Measurements from ENCODE around the gene NDC80.
"Not testable (repeated sequence)": the region's sequence is repeated elsewhere in the genome, so short reads cannot be mapped to it uniquely, and the experiment has no call there.

Gene NDC80

DNA sequence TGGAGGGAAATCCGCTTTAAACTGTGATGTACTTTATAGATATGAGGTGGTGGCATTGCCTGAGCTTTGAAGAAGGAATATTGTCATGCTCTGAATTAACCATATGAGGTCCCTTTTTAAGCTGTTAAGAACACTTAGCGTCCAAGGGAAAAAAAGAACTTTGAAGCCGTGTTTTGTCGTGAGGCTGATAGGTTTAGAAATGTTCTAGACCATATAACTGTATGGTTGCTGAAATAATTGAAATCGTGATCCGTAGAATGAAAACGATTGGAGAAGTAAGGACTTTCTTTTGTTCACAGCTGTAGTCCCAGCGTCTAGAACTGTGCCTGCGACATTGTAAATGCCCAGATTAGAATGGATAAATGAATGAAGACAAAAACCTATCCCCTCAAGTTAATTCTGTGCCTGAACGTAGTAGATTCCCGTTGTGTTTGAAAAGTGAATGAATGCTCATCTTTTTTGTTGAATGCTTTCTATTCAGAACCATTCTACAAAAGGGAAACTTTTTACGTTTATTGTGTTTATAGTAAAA is 85.7 kb downstream of the NDC80 start:
- H3K4me1 ChIP-seq (ENCODE audit: control insufficient read depth in 2 of 2, insufficient read depth in 1 of 2, low read depth in 1 of 2, low read length in 2 of 2): peaks cover 2% of the 10 kb centered on the region in 2 donors
- H3K23ac ChIP-seq (ENCODE audit: low read depth, low read length, poor library complexity): no peak overlapping the region
- no peak overlapping the region for H2BK12ac ChIP-seq (ENCODE audit: low read length)
- H3K79me1 ChIP-seq (ENCODE audit: low read depth, low read length): peaks cover 11% of the 10 kb centered on the region
- no peak overlapping the region for H3K18ac ChIP-seq (ENCODE audit: low read length)
- no peak for DNase-seq (ENCODE audit: low spot score)
- H3K27me3 ChIP-seq (ENCODE audit: control insufficient read depth in 3 of 3, insufficient read depth in 3 of 3, low read depth in 1 of 3, low read length in 3 of 3): peaks cover 0 to 12% (median 0%) of the 10 kb centered on the region in 3 experiments
- H2AFZ ChIP-seq (ENCODE audit: low read length): peak overlapping the region; percentile 97
- no peak overlapping the region for H3K14ac ChIP-seq (ENCODE audit: low read length)
- no peak overlapping the region for H2BK5ac ChIP-seq (ENCODE audit: low read length)
- peak overlapping the region; percentile 99 for H3K9ac ChIP-seq (ENCODE audit: low read depth, low read length, poor library complexity)
- no peak overlapping the region for H2BK15ac ChIP-seq (ENCODE audit: low read length)
- H2AK5ac ChIP-seq (ENCODE audit: low read depth, low read length): no peak overlapping the region
- peak overlapping the region; percentile 96 for H3K4me2 ChIP-seq (ENCODE audit: insufficient read depth, low read length, poor library complexity, severe bottlenecking)
- H3K4ac ChIP-seq (ENCODE audit: low read length): no peak overlapping the region
- H2BK120ac ChIP-seq (ENCODE audit: low read depth, low read length): no peak overlapping the region
- peaks cover 0 to 16% of the 10 kb centered on the region in 2 donors for H3K9me3 ChIP-seq (replicated peaks in 1 of 2; ENCODE audit: control insufficient read depth in 2 of 2, insufficient read depth in 1 of 2, low read depth in 1 of 2, low read length in 2 of 2)
- H4K8ac ChIP-seq (ENCODE audit: low read depth, low read length): no peak overlapping the region
- H3K36me3 ChIP-seq (replicated peaks in 1 of 2; ENCODE audit: control insufficient read depth in 2 of 2, insufficient read depth in 2 of 2, low read length in 2 of 2): peaks cover 0 to 33% of the 10 kb centered on the region in 2 donors
- peak overlapping the region; percentile 59 to 99 for H3K4me3 ChIP-seq (ENCODE audit: low read length in 2 of 2)
- H4K91ac ChIP-seq (ENCODE audit: low read depth, low read length, poor library complexity): no peak overlapping the region
- no CpG with 5 or more reads among the region's 12 CpGs for WGBS, 2 donors (ENCODE audit: extremely low coverage in 2 of 2, insufficient read length in 2 of 2, insufficient replicate concordance in 1 of 2)
- H3K27ac ChIP-seq (replicated peaks; ENCODE audit: low read length): no peak overlapping the region

GRCh38 chr18:2657788-2658458 is 86.6 kb downstream of the NDC80 start:
- Histone ChIP-seq H3K9me3 (replicated peaks in 1 of 2; ENCODE audit: control insufficient read depth in 2 of 2, insufficient read depth in 1 of 2, low read depth in 1 of 2, low read length in 2 of 2) (peaks cover 0 to 16% of the 10 kb centered on the region in 2 donors), H3K79me1 (ENCODE audit: low read depth, low read length) (peaks cover 11% of the 10 kb centered on the region), H2AFZ (ENCODE audit: low read length) (no peak overlapping the region), H4K8ac (ENCODE audit: low read depth, low read length) (no peak overlapping the region), H3K4me1 (ENCODE audit: control insufficient read depth in 2 of 2, insufficient read depth in 1 of 2, low read depth in 1 of 2, low read length in 2 of 2) (peaks cover 2% of the 10 kb centered on the region in 2 donors), H3K36me3 (replicated peaks in 1 of 2; ENCODE audit: control insufficient read depth in 2 of 2, insufficient read depth in 2 of 2, low read length in 2 of 2) (peaks cover 0 to 38% of the 10 kb centered on the region in 2 donors), H3K14ac (ENCODE audit: low read length) (no peak overlapping the region), H3K4me2 (ENCODE audit: insufficient read depth, low read length, poor library complexity, severe bottlenecking) (no peak overlapping the region), H3K27ac (replicated peaks; ENCODE audit: low read length) (no peak overlapping the region), H3K18ac (ENCODE audit: low read length) (no peak overlapping the region), H2BK12ac (ENCODE audit: low read length) (no peak overlapping the region), H2AK5ac (ENCODE audit: low read depth, low read length) (no peak overlapping the region), H2BK5ac (ENCODE audit: low read length) (no peak overlapping the region), H3K9ac (ENCODE audit: low read depth, low read length, poor library complexity) (no peak overlapping the region), H2BK15ac (ENCODE audit: low read length) (no peak overlapping the region), H2BK120ac (ENCODE audit: low read depth, low read length) (no peak overlapping the region), H3K27me3 (ENCODE audit: control insufficient read depth in 3 of 3, insufficient read depth in 3 of 3, low read depth in 1 of 3, low read length in 3 of 3) (peaks cover 0 to 11% (median 0%) of the 10 kb centered on the region in 3 experiments), H3K4ac (ENCODE audit: low read length) (no peak overlapping the region), H4K91ac (ENCODE audit: low read depth, low read length, poor library complexity) (no peak overlapping the region), H3K23ac (ENCODE audit: low read depth, low read length, poor library complexity) (no peak overlapping the region), H3K4me3 (ENCODE audit: low read length in 2 of 2) (peak overlapping the region in 1 of 2 donors; percentile 59)
- no peak for DNase-seq (ENCODE audit: low spot score)
- WGBS, 2 donors (ENCODE audit: extremely low coverage in 2 of 2, insufficient read length in 2 of 2, insufficient replicate concordance in 1 of 2): no CpG with 5 or more reads among the region's 12 CpGs

DNA sequence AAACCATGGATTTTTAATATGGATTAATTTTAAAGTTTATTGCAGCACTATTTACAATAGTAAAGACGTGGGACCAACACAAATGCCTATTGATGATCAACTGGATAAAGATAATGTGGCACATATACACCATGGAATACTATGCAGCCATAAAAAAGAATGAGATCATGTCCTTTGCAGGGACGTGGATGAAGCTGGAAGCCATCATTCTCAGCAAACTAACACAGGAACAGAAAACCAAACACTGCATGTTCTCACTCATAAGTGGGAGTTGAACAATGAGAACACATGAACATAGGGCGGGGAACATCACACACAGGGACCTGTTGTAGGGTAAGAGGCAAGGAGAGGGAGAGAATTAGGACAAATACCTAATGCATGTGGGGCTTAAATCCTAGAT is 89.5 kb downstream of the NDC80 start:
- not testable (repeated sequence) for H3K14ac ChIP-seq (ENCODE audit: low read length); H3K4me2 ChIP-seq (ENCODE audit: insufficient read depth, low read length, poor library complexity, severe bottlenecking); H2AK5ac ChIP-seq (ENCODE audit: low read depth, low read length); H3K18ac ChIP-seq (ENCODE audit: low read length); H4K91ac ChIP-seq (ENCODE audit: low read depth, low read length, poor library complexity); H2BK12ac ChIP-seq (ENCODE audit: low read length); H2AFZ ChIP-seq (ENCODE audit: low read length); H2BK15ac ChIP-seq (ENCODE audit: low read length); H3K4me1 ChIP-seq (ENCODE audit: control insufficient read depth in 2 of 2, insufficient read depth in 1 of 2, low read depth in 1 of 2, low read length in 2 of 2); H3K4me3 ChIP-seq (ENCODE audit: low read length in 2 of 2); H2BK5ac ChIP-seq (ENCODE audit: low read length); H3K27ac ChIP-seq (replicated peaks; ENCODE audit: low read length); H3K27me3 ChIP-seq (ENCODE audit: control insufficient read depth in 3 of 3, insufficient read depth in 3 of 3, low read depth in 1 of 3, low read length in 3 of 3); H3K9ac ChIP-seq (ENCODE audit: low read depth, low read length, poor library complexity); DNase-seq (ENCODE audit: low spot score); H2BK120ac ChIP-seq (ENCODE audit: low read depth, low read length); H4K8ac ChIP-seq (ENCODE audit: low read depth, low read length); H3K23ac ChIP-seq (ENCODE audit: low read depth, low read length, poor library complexity); H3K4ac ChIP-seq (ENCODE audit: low read length)
- Histone ChIP-seq H3K36me3 (replicated peaks in 1 of 2; ENCODE audit: control insufficient read depth in 2 of 2, insufficient read depth in 2 of 2, low read length in 2 of 2) (peaks cover 0 to 57% of the 10 kb centered on the region in 2 donors), H3K79me1 (ENCODE audit: low read depth, low read length) (peaks cover 14% of the 10 kb centered on the region), H3K9me3 (replicated peaks in 1 of 2; ENCODE audit: control insufficient read depth in 2 of 2, insufficient read depth in 1 of 2, low read depth in 1 of 2, low read length in 2 of 2) (peaks cover 0 to 16% of the 10 kb centered on the region in 2 donors)
- WGBS, 2 donors (ENCODE audit: extremely low coverage in 2 of 2, insufficient read length in 2 of 2, insufficient replicate concordance in 1 of 2): no CpG with 5 or more reads among the region's 3 CpGs

DNA sequence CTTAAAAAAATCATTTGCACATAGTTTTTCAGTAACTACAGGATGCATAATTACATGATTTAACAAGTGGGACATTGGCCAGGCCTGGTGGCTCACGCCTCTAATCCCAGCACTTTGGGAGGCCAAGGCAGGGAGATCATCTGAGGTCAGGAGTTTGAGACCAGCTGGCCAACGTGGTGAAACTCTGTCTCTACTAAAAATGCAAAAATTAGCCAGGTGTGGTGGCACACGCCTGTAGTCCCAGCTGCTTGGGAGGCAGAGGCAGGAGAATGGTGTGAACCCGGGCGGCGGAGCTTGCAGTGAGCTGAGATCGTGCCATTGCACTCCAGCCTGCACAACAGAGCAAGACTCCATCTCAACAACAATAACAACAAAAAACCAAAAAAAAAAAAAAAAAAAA is 90.9 kb downstream of the NDC80 start:
- not testable (repeated sequence) for H3K9ac ChIP-seq (ENCODE audit: low read depth, low read length, poor library complexity); H4K91ac ChIP-seq (ENCODE audit: low read depth, low read length, poor library complexity); H3K4me1 ChIP-seq (ENCODE audit: control insufficient read depth in 2 of 2, insufficient read depth in 1 of 2, low read depth in 1 of 2, low read length in 2 of 2); H3K23ac ChIP-seq (ENCODE audit: low read depth, low read length, poor library complexity); H3K4ac ChIP-seq (ENCODE audit: low read length); H3K14ac ChIP-seq (ENCODE audit: low read length); DNase-seq (ENCODE audit: low spot score); H2AK5ac ChIP-seq (ENCODE audit: low read depth, low read length); H2BK120ac ChIP-seq (ENCODE audit: low read depth, low read length); H2BK5ac ChIP-seq (ENCODE audit: low read length); H2AFZ ChIP-seq (ENCODE audit: low read length); H3K79me1 ChIP-seq (ENCODE audit: low read depth, low read length); H3K27me3 ChIP-seq (ENCODE audit: control insufficient read depth in 3 of 3, insufficient read depth in 3 of 3, low read depth in 1 of 3, low read length in 3 of 3); H2BK15ac ChIP-seq (ENCODE audit: low read length); H3K4me2 ChIP-seq (ENCODE audit: insufficient read depth, low read length, poor library complexity, severe bottlenecking); H3K18ac ChIP-seq (ENCODE audit: low read length); H2BK12ac ChIP-seq (ENCODE audit: low read length); H3K4me3 ChIP-seq (ENCODE audit: low read length in 2 of 2); H3K27ac ChIP-seq (replicated peaks; ENCODE audit: low read length); H4K8ac ChIP-seq (ENCODE audit: low read depth, low read length)
- peaks cover 0 to 16% of the 10 kb centered on the region in 2 donors for H3K9me3 ChIP-seq (replicated peaks in 1 of 2; ENCODE audit: control insufficient read depth in 2 of 2, insufficient read depth in 1 of 2, low read depth in 1 of 2, low read length in 2 of 2)
- WGBS, 2 donors (ENCODE audit: extremely low coverage in 2 of 2, insufficient read length in 2 of 2, insufficient replicate concordance in 1 of 2): no CpG with 5 or more reads among the region's 7 CpGs
- peaks cover 0 to 71% of the 10 kb centered on the region in 2 donors for H3K36me3 ChIP-seq (replicated peaks in 1 of 2; ENCODE audit: control insufficient read depth in 2 of 2, insufficient read depth in 2 of 2, low read length in 2 of 2)
